IMR-90 (cell line): ENCODE measurements around the gene TMC3. TPM values are rescaled to one million over a fixed set of nuclear protein-coding genes. Genes with fewer than 3 reads are reported as not detected.

Experiments
- ATAC-seq: fragments of 200-7000 bp; cut with Tn5 transposase; 2 replicates; pipeline ENCODE4 v1.9.1; 2020; ENCODE audit warnings: low read depth, mild to moderate bottlenecking, moderate library complexity
- BruUV-seq: library from RNA; stranded (reverse); fragments of 400-500 nt; replicated peaks from 2 replicates; lab custom pipeline; 2021; lab: Mats Ljungman, UMichigan
- CTCF ChIA-PET: fragments of 300-600 bp; formaldehyde crosslinking; extraction: SDS; loops from one replicate; lab custom pipeline; 2021; ENCODE audit warnings: antibody characterized with exemption; lab: Yijun Ruan, JAX
- POLR2A ChIA-PET: fragments of 300-600 bp; sonication (Branson Sonifier 250); formaldehyde crosslinking; loops from one replicate; lab custom pipeline; 2022; ENCODE audit warnings: antibody characterized with exemption; ENCODE audit not compliant: unreplicated experiment; lab: Charles Lee
- DNase-seq: peaks from one replicate; pipeline ENCODE4 v3.0.0; 2013
- H2AFZ ChIP-seq: replicated peaks from 2 replicates; pipeline ENCODE3; 2013; ENCODE audit warnings: low read length, mild to moderate bottlenecking; ENCODE audit not compliant: poor library complexity
- H2AK5ac ChIP-seq: 2 replicates; pipeline ENCODE4 v1.6.1; 2013; ENCODE audit warnings: low read depth, low read length, inconsistent platforms
- H2AK9ac ChIP-seq: replicated peaks from 2 replicates; pipeline ENCODE3; 2013; ENCODE audit warnings: mild to moderate bottlenecking, low read depth, low read length, moderate library complexity; ENCODE audit not compliant: poor library complexity
- H2BK120ac ChIP-seq: 2 replicates; pipeline ENCODE4 v1.6.1; 2013; ENCODE audit warnings: low read depth, low read length, inconsistent platforms
- H2BK15ac ChIP-seq: 3 replicates; pipeline ENCODE4 v1.6.1; 2013; ENCODE audit warnings: low read depth, low read length, inconsistent platforms
- H2BK20ac ChIP-seq: 2 replicates; pipeline ENCODE4 v1.6.1; 2013; ENCODE audit warnings: low read depth, mild to moderate bottlenecking, inconsistent platforms, low read length, moderate library complexity
- H2BK5ac ChIP-seq: 2 replicates; pipeline ENCODE4 v1.6.1; 2013; ENCODE audit warnings: mild to moderate bottlenecking, low read depth, low read length, inconsistent platforms; ENCODE audit not compliant: poor library complexity, severe bottlenecking
- H3K14ac ChIP-seq: replicated peaks from 2 replicates; pipeline ENCODE4 v1.6.1; 2013; ENCODE audit warnings: low read depth, low read length, inconsistent platforms
- H3K18ac ChIP-seq: 2 replicates; pipeline ENCODE4 v1.6.1; 2013; ENCODE audit warnings: low read depth, low read length, control low read depth
- H3K23ac ChIP-seq: 2 replicates; pipeline ENCODE4 v1.6.1; 2013; ENCODE audit warnings: low read depth, low read length, inconsistent platforms
- H3K27ac ChIP-seq: 2 replicates; pipeline ENCODE4 v1.5.1; 2013; ENCODE audit warnings: mild to moderate bottlenecking, control low read depth, low read length; ENCODE audit not compliant: insufficient read depth
- H3K27me3 ChIP-seq: 2 replicates; pipeline ENCODE4 v1.6.1; 2013; ENCODE audit warnings: low read length; ENCODE audit not compliant: control insufficient read depth, insufficient read depth
- H3K36me3 ChIP-seq: 2 replicates; pipeline ENCODE4 v1.6.1; 2013; ENCODE audit warnings: low read length, mixed read lengths; ENCODE audit not compliant: control insufficient read depth, insufficient read depth
- H3K4ac ChIP-seq: 2 replicates; pipeline ENCODE4 v1.6.1; 2013; ENCODE audit warnings: low read depth, low read length, inconsistent platforms
- H3K4me1 ChIP-seq: 2 replicates; pipeline ENCODE4 v1.6.1; 2013; ENCODE audit warnings: low read length, mixed read lengths; ENCODE audit not compliant: control insufficient read depth, insufficient read depth
- H3K4me2 ChIP-seq: 2 replicates; pipeline ENCODE4 v1.6.1; 2013; ENCODE audit warnings: low read depth, mild to moderate bottlenecking, control low read depth, low read length, moderate library complexity
- H3K4me3 ChIP-seq: 2 replicates; pipeline ENCODE4 v1.5.1; 2013; ENCODE audit warnings: low read depth, mild to moderate bottlenecking, control low read depth, low read length, moderate library complexity; ENCODE audit not compliant: insufficient read depth
- H3K56ac ChIP-seq: 2 replicates; pipeline ENCODE4 v1.6.1; 2013; ENCODE audit warnings: low read length, inconsistent platforms; ENCODE audit not compliant: insufficient read depth; ENCODE audit errors: extremely low read depth
- H3K79me1 ChIP-seq, 2 experiments: 2 replicates each; pipeline ENCODE4 v1.6.1; 2013; ENCODE audit warnings: low read length in 2 of 2, inconsistent platforms in 1 of 2, low read depth in 1 of 2
- H3K9ac ChIP-seq: 2 replicates; pipeline ENCODE4 v1.6.1; 2013; ENCODE audit warnings: low read depth, low read length, control low read depth
- H3K9me1 ChIP-seq: 2 replicates; pipeline ENCODE4 v1.6.1; 2013; ENCODE audit warnings: low read length, inconsistent platforms; ENCODE audit not compliant: insufficient read depth
- H3K9me3 ChIP-seq: 2 replicates; pipeline ENCODE4 v1.6.1; 2013; ENCODE audit warnings: low read length; ENCODE audit not compliant: control insufficient read depth, insufficient read depth
- H4K20me1 ChIP-seq: 2 replicates; pipeline ENCODE4 v1.6.1; 2013; ENCODE audit warnings: low read length, inconsistent platforms; ENCODE audit not compliant: insufficient read depth
- H4K5ac ChIP-seq: 2 replicates; pipeline ENCODE4 v1.6.1; 2013; ENCODE audit warnings: mild to moderate bottlenecking, low read depth, low read length, control low read depth
- H4K8ac ChIP-seq, 2 experiments: 2 replicates each; pipeline ENCODE4 v1.6.1; 2013; ENCODE audit warnings: low read depth in 2 of 2, low read length in 2 of 2, control low read depth in 1 of 2, inconsistent platforms in 1 of 2
- H4K91ac ChIP-seq: 2 replicates; pipeline ENCODE4 v1.6.1; 2013; ENCODE audit warnings: low read depth, low read length, inconsistent platforms; ENCODE audit not compliant: insufficient read depth
- BHLHE40 ChIP-seq: fragments of 150-350 bp; IDR thresholded peaks from 2 replicates; pipeline ENCODE4 v1.6.1; 2016; ENCODE audit warnings: mild to moderate bottlenecking, low read depth, low read length
- CHD1 ChIP-seq: IDR thresholded peaks from 2 replicates; pipeline ENCODE4 v1.6.1; 2012; ENCODE audit warnings: low read depth, low read length, improper control_type of control experiment
- MXI1 ChIP-seq: IDR thresholded peaks from 2 replicates; pipeline ENCODE4 v1.6.1; 2012; ENCODE audit warnings: low read depth, mild to moderate bottlenecking, low read length, moderate library complexity, borderline replicate concordance
- RAD21 ChIP-seq: IDR thresholded peaks from 2 replicates; pipeline ENCODE4 v1.6.1; 2012; ENCODE audit warnings: low read length, improper control_type of control experiment
- SMC3 ChIP-seq: fragments of 150-350 bp; IDR thresholded peaks from 2 replicates; pipeline ENCODE4 v1.6.1; 2016; ENCODE audit warnings: low read depth, mild to moderate bottlenecking, antibody characterized with exemption, low read length, moderate library complexity
- USF2 ChIP-seq: fragments of 150-350 bp; IDR thresholded peaks from 2 replicates; pipeline ENCODE4 v1.6.1; 2017; ENCODE audit warnings: mild to moderate bottlenecking, antibody characterized with exemption, low read length, low read depth
- WGBS, 2 experiments: methylation state at CpG; one replicate each; pipeline versions ENCODE4 v1.1.5 to v1.1.7; 2013; ENCODE audit warnings: missing lambda C conversion rate in 2 of 2; ENCODE audit not compliant: insufficient read length in 1 of 2; ENCODE audit errors: extremely low coverage in 2 of 2; 5-methylcytosine and 5-hydroxymethylcytosine counted together
- dilution Hi-C: fragments of 300-500 bp; cut with HindIII; formaldehyde crosslinking; loops from one replicate; pipeline ENCODE4 v1.14.3; 2018; ENCODE audit warnings: low sequenced_read_pairs; ENCODE audit not compliant: unreplicated experiment
- in situ Hi-C: fragments of 300-500 bp; cut with MboI; formaldehyde crosslinking; loops from 3 replicates; pipeline ENCODE4 v1.14.3; 2019; ENCODE audit warnings: low sequenced_read_pairs, inconsistent platforms, mixed read lengths
- intact Hi-C: fragments of 100-400 bp; cut with micrococcal nuclease; formaldehyde crosslinking; loops from 2 replicates; pipeline ENCODE4 v1.10.0; 2022
- polyA plus RNA-seq, 3 experiments: library from polyadenylated mRNA; depleted of rRNA; stranded (reverse); fragments of >200 nt; gene quantifications; 2 replicates each; pipeline ENCODE4 v1.2.3, GENCODE V29; 2012; ENCODE audit warnings: low replicate concordance in 1 of 3
- total RNA-seq: library from RNA; depleted of rRNA; stranded (reverse); fragments of >200 nt; gene quantifications from 2 replicates; pipeline ENCODE4 v1.2.3, GENCODE V29; 2012

TMC3 gene
- total and polyA plus RNA-seq, 2 of the 4 experiments (the other 2 are of a cell fraction) = not detected

GRCh38 chr15:81304226-81304625 lies 69.8 kb downstream of the TMC3 start:
- ATAC-seq (peak; percentile 28; the same call in 1 of the 2 replicates), DNase-seq (peak; percentile 80)
- no peak overlapping the region for H4K91ac ChIP-seq
- no peaks in the 10 kb centered on the region for H3K9me3 ChIP-seq
- intact Hi-C loops (no loop called here), in situ Hi-C loops (no loop called here), dilution Hi-C loops (no loop called here)
- no peak overlapping the region for H3K56ac ChIP-seq
- H3K27me3 ChIP-seq = no peaks in the 10 kb centered on the region
- H4K5ac ChIP-seq = peak overlapping the region; percentile 70; the same call in 1 of the 2 replicates
- H3K14ac ChIP-seq = peak overlapping the region; percentile 43; the same call in 1 of the 2 replicates
- H3K4me1 ChIP-seq = peaks cover 4% of the 10 kb centered on the region
- no peaks in the 10 kb centered on the region for H4K20me1 ChIP-seq
- no peak overlapping the region for H2AK9ac ChIP-seq
- no peak overlapping the region for H2AK5ac ChIP-seq
- H3K23ac ChIP-seq = no peak overlapping the region
- no peak overlapping the region for H2BK15ac ChIP-seq
- H3K79me1 ChIP-seq = no peaks in the 10 kb centered on the region
- POLR2A ChIA-PET = no interaction called here
- TF ChIP-seq MXI1 = peak; percentile 49; the same call in 1 of the 2 replicates
- no peak for TF ChIP-seq USF2
- TF ChIP-seq RAD21 = no peak
- TF ChIP-seq SMC3 = no peak
- TF ChIP-seq BHLHE40 = no peak
- no peak for TF ChIP-seq CHD1
- H3K4me3 ChIP-seq = no peak overlapping the region
- H3K9me1 ChIP-seq = peaks cover 5% of the 10 kb centered on the region
- peaks cover 37% of the 10 kb centered on the region; the same call in 1 of the 2 replicates for H3K36me3 ChIP-seq
- 80% methylated on average over 1 of the region's 5 CpGs; no CpG with 5 or more reads in 1 of the 2 experiments for WGBS, 2 experiments
- no peak overlapping the region for H2BK20ac ChIP-seq
- CTCF ChIA-PET = interaction anchor here (1.6 kb wide), 1 partner anchor 33 kb away, joined by 3 read pairs; no protein-coding TSS in a partner anchor
- no peak overlapping the region for H3K4ac ChIP-seq
- peak overlapping the region in 1 of 2 experiments; percentile 44; a peak in 1 of 4 replicates for H4K8ac ChIP-seq
- peak overlapping the region; percentile 66 for H2AFZ ChIP-seq
- H2BK5ac ChIP-seq = peak overlapping the region; percentile 46
- BruUV-seq = no TSS peak
- H3K18ac ChIP-seq = peak overlapping the region; percentile 77; the same call in 1 of the 2 replicates
- no peak overlapping the region for H3K9ac ChIP-seq
- H2BK120ac ChIP-seq = no peak overlapping the region; the same call in 1 of the 2 replicates
- H3K27ac ChIP-seq = no peak overlapping the region
- no peak overlapping the region; the same call in 1 of the 2 replicates for H3K4me2 ChIP-seq
